Activated B cell treated with CpG ODN at 0.5 μM for 24 hours (primary cell): ENCODE data around the gene ITSN2. TPM values are rescaled to one million over a fixed set of nuclear protein-coding genes. Genes with fewer than 3 reads are reported as not detected.
A peak's percentile ranks its signal among the peaks of the same experiment; 100 is the strongest.

Experiments
- ATAC-seq: fragments of 200-7000 bp; cut with Tn5 transposase; one replicate; pipeline ENCODE4 v1.10.0; 2021; ENCODE audit warnings: low read depth, mild to moderate bottlenecking, moderate library complexity
- CTCF ChIA-PET: fragments of 350-600 bp; sonication (Branson Sonifier 250); formaldehyde crosslinking; loops from one replicate; lab custom pipeline; 2021; ENCODE audit warnings: antibody characterized with exemption; lab: Charles Lee
- POLR2A ChIA-PET: fragments of 350-600 bp; sonication (Branson Sonifier 250); formaldehyde crosslinking; loops from one replicate; lab custom pipeline; 2021; ENCODE audit warnings: antibody characterized with exemption; lab: Charles Lee
- DNase-seq: peaks from one replicate; pipeline ENCODE4 v3.0.0; 2022
- H3K27ac Mint-ChIP-seq: one replicate; pipeline ENCODE4 v1.8.0; 2020; ENCODE audit warnings: mixed read lengths
- H3K27me3 Mint-ChIP-seq: one replicate; pipeline ENCODE4 v1.8.0; 2021; ENCODE audit warnings: mixed read lengths
- H3K36me3 Mint-ChIP-seq: one replicate; pipeline ENCODE4 v1.8.0; 2021; ENCODE audit warnings: low read depth, mixed read lengths
- H3K4me1 Mint-ChIP-seq: one replicate; pipeline ENCODE4 v1.8.0; 2021; ENCODE audit warnings: mixed read lengths
- H3K4me3 Mint-ChIP-seq: one replicate; pipeline ENCODE4 v1.8.0; 2020; ENCODE audit warnings: mild to moderate bottlenecking, mixed read lengths
- H3K9me3 Mint-ChIP-seq: one replicate; pipeline ENCODE4 v1.8.0; 2020; ENCODE audit warnings: mixed read lengths
- CTCF ChIP-seq: fragments of 200-600 bp; IDR thresholded peaks from one replicate; pipeline ENCODE4 v1.8.0; 2022; ENCODE audit warnings: antibody characterized with exemption, mild to moderate bottlenecking
- intact Hi-C: fragments of 100-400 bp; cut with micrococcal nuclease; formaldehyde crosslinking; loops from one replicate; pipeline ENCODE4 v1.15.1; 2024
- total RNA-seq: library from RNA; stranded (reverse); gene quantifications from 2 replicates; pipeline ENCODE4 v1.2.3, GENCODE V29; 2022

Gene ITSN2
- total RNA-seq, 1 donor from 2014 or later: 156 TPM

GRCh38 chr2:24287171-24287570 lies 73.2 kb downstream of the ITSN2 start:
- no peak for TF ChIP-seq CTCF
- peaks cover 67% of the 10 kb centered on the region for H3K36me3 Mint-ChIP-seq
- CTCF ChIA-PET: no interaction called here
- no peak for ATAC-seq
- H3K27ac Mint-ChIP-seq: no peak overlapping the region
- intact Hi-C loops: no loop called here
- no peaks in the 10 kb centered on the region for H3K9me3 Mint-ChIP-seq
- POLR2A ChIA-PET: no interaction called here
- H3K27me3 Mint-ChIP-seq: no peaks in the 10 kb centered on the region
- no peak overlapping the region for H3K4me3 Mint-ChIP-seq
- H3K4me1 Mint-ChIP-seq: no peaks in the 10 kb centered on the region
- no peak for DNase-seq

DNA sequence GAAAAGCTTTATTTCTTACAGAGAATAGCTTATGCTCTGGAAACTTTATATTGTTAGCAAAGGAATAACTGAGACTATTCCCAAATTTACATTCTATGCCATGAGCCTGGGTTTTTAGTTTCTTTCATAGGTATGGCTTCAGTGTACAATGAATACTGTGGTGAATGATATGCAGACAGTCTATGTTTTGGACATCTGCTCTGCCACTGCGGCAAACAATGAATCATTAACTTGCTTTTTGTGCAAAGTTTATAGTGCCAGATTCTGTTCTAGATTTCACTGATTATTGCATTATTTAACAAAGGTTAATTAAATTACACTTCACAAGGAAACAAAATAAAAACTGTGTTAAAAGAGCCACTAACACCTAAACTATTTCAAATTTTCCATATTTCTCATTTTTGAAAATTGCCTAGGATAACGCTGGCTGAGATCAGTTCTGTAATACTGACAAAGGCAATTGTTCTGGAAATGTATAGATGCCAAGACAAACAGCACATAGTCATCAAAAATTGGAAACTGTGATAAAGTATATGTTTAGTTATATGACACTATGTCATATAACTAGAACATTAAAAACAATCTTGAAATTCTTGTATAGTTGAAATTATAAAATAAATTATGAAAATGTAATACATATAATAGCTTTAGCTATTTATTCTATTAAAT lies 74.7 kb downstream of the ITSN2 start:
- Mint-ChIP-seq H3K27me3 (no peaks in the 10 kb centered on the region), H3K4me1 (no peaks in the 10 kb centered on the region), H3K36me3 (peaks cover 54% of the 10 kb centered on the region), H3K9me3 (no peaks in the 10 kb centered on the region), H3K4me3 (no peak overlapping the region), H3K27ac (no peak overlapping the region)
- CTCF ChIA-PET: no interaction called here
- DNase-seq (no peak), ATAC-seq (no peak)
- intact Hi-C loops: no loop called here
- TF ChIP-seq CTCF: no peak
- POLR2A ChIA-PET: no interaction called here

GRCh38 chr2:24280645-24281044 lies 79.7 kb downstream of the ITSN2 start:
- peaks cover 34% of the 10 kb centered on the region for H3K36me3 Mint-ChIP-seq
- no peaks in the 10 kb centered on the region for H3K27me3 Mint-ChIP-seq
- no peaks in the 10 kb centered on the region for H3K9me3 Mint-ChIP-seq
- CTCF ChIA-PET: no interaction called here
- no peak for DNase-seq
- H3K4me1 Mint-ChIP-seq: peaks cover 11% of the 10 kb centered on the region
- POLR2A ChIA-PET: no interaction called here
- intact Hi-C loops: loop anchor here (2.0 kb wide), 1 partner anchor 16 kb away; no protein-coding TSS in a partner anchor
- H3K4me3 Mint-ChIP-seq: no peak overlapping the region
- H3K27ac Mint-ChIP-seq: no peak overlapping the region
- no peak for ATAC-seq
- TF ChIP-seq CTCF: no peak

DNA sequence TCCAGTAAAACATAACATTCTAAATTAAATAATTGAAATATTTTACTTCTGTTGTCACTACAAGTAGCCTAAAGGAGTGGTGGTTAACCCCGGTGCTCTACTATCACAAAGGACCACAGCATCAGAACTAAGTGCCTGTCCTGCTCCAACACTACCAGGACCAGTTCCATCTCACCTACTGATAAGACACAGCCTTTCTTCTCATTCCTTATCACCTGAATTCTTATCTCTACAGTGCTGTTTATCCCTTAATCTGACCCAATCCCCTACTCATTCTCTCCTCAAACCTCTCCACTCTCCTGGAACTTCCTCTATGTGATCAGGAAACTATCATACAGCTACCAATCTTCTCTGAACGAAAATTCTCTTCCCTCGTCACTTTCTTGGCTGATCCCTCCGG lies 80.2 kb downstream of the ITSN2 start:
- H3K9me3 Mint-ChIP-seq: no peaks in the 10 kb centered on the region
- POLR2A ChIA-PET: no interaction called here
- H3K27me3 Mint-ChIP-seq: no peaks in the 10 kb centered on the region
- peaks cover 11% of the 10 kb centered on the region for H3K4me1 Mint-ChIP-seq
- no peak overlapping the region for H3K4me3 Mint-ChIP-seq
- intact Hi-C loops: loop anchor here (2.0 kb wide), 1 partner anchor 17 kb away; no protein-coding TSS in a partner anchor
- no peak overlapping the region for H3K27ac Mint-ChIP-seq
- no peak for ATAC-seq
- peaks cover 32% of the 10 kb centered on the region for H3K36me3 Mint-ChIP-seq
- no peak for DNase-seq
- CTCF ChIA-PET: no interaction called here
- no peak for TF ChIP-seq CTCF

DNA sequence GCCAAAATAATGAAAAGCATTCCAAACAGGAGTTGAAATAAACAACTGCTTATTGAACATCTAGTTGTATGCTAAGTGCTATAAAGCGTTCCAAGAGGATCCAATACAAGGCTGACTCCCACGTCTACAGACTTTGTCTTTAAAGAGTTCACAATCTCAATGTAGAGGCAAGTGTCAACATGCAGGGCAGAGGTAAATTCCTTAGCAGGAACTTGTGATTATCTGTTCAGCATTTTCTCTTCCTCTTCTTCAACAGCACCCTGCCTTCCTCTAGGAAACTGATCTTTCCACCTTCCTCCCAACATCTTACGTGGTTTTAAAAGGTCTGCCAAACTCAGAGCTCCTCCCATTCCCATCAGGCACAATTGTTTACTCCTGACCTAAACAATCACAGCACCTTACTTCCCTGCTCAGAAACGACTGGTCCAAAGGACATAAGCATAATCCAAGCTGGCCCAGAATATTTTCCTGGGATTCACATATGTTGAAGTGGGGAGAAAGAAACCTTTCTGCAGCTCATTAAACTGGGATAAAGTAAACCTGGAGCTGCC lies 83.9 kb downstream of the ITSN2 start:
- ChIA-PET POLR2A (interaction anchor here (0.7 kb wide), 1 partner anchor 84 kb away, joined by 3 read pairs; the partner anchor contains the start of gene ITSN2), CTCF (no interaction called here)
- DNase-seq: no peak
- ATAC-seq: no peak
- Mint-ChIP-seq H3K27me3 (no peaks in the 10 kb centered on the region), H3K36me3 (peaks cover 59% of the 10 kb centered on the region), H3K9me3 (no peaks in the 10 kb centered on the region), H3K27ac (peak overlapping the region; percentile 68), H3K4me3 (no peak overlapping the region), H3K4me1 (peaks cover 14% of the 10 kb centered on the region)
- intact Hi-C loops: no loop called here
- no peak for TF ChIP-seq CTCF
